SK-N-MC (cell line): ENCODE measurements around the gene ARHGAP29.

Source experiments
- EZH2 ChIP-seq: fragments of 200-600 bp; sonication (generic); IDR thresholded peaks from one replicate; pipeline ENCODE4 v1.6.1; 2017; ENCODE audit warnings: antibody characterized with exemption
- FOXP2 ChIP-seq: optimal IDR thresholded peaks from 2 replicates; pipeline ENCODE3; 2011; ENCODE audit warnings: mild to moderate bottlenecking, moderate library complexity; ENCODE audit not compliant: insufficient read depth; ENCODE audit errors: extremely low read length, control extremely low read depth

DNA sequence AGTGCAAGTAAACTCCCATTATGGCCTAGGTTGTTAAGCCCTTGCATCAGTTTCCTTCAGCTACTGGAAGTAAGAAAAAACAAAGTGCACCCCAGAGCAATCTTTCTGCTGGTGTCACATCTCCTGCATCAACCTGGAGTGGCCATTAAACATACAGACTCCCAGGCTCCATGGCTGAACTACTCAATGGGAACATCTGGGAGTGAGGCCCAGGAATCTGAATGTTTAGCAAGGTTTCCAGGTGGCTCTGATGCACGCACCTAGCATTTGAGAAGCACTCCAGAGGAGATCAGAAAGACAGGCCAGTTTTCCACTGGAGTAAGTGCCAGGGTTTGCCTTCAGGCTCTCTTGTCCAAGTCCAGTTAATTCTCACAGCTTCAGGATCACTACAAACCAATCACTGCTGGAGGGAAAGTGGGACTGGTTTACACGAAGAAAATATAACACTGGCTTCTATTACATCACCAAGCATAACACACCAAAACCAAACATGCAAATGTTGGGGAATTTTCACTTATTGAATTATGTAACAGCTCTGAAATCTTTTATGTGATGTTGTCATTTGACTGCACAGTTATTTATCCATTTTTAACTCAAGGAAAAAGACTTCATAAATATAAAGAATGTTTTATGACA lies 94.1 kb downstream of the ARHGAP29 start:
- TF ChIP-seq FOXP2 (no peak), EZH2 (no peak)
